SK-N-SH (cell line): ENCODE data around the gene DAGLA. TPM values are rescaled to one million over a fixed set of nuclear protein-coding genes. Genes with fewer than 3 reads are reported as not detected.

ENCODE experiments used
- CTCF ChIA-PET: fragments of 300-600, 350-600 bp; formaldehyde crosslinking; extraction: SDS; loops from one replicate; lab custom pipeline; 2021; lab: Yijun Ruan, JAX
- POLR2A ChIA-PET: fragments of 350-600 bp; sonication (Branson Sonifier 250); formaldehyde crosslinking; extraction: SDS; loops from one replicate; lab custom pipeline; 2020; ENCODE audit warnings: antibody characterized with exemption, inconsistent platforms; lab: Yijun Ruan, JAX
- DNase-seq: peaks from one replicate; pipeline ENCODE4 v3.0.0; 2012
- H2AFZ ChIP-seq: fragments of 200-600 bp; sonication (generic); 2 replicates; pipeline ENCODE4 v1.8.1; 2016; ENCODE audit warnings: antibody characterized with exemption, mild to moderate bottlenecking, low read depth
- H3F3A ChIP-seq: fragments of 200-600 bp; sonication (generic); replicated peaks from 2 replicates; pipeline ENCODE3; 2016; ENCODE audit warnings: antibody characterized with exemption, mild to moderate bottlenecking; ENCODE audit not compliant: insufficient read depth
- H3K27ac ChIP-seq, 2 experiments: fragments of 200-500 bp in 1 of 2; fragments of 200-600 bp in 1 of 2; sonication (Bioruptor generic) in 1 of 2; sonication (generic), shearing (Covaris generic) in 1 of 2; 2 replicates each; pipeline versions ENCODE4 v1.5.1 to v1.6.1; 2014 to 2016; ENCODE audit warnings: low read depth in 2 of 2, inconsistent platforms in 1 of 2, low read length in 1 of 2, mild to moderate bottlenecking in 1 of 2, mixed read lengths in 1 of 2
- H3K27me3 ChIP-seq: fragments of 200-600 bp; sonication (generic), shearing (Covaris generic); 2 replicates; pipeline ENCODE4 v1.6.1; 2016; ENCODE audit warnings: mixed run types; ENCODE audit not compliant: insufficient read depth
- H3K36me3 ChIP-seq, 2 experiments: fragments of 200-500 bp in 1 of 2; fragments of 200-600 bp in 1 of 2; sonication (Bioruptor generic) in 1 of 2; sonication (generic) in 1 of 2; replicated peaks in 1 of 2; 2 replicates each; pipeline versions ENCODE3 to v1.5.1; 2014 to 2016; ENCODE audit warnings: low read length in 1 of 2, mild to moderate bottlenecking in 1 of 2; ENCODE audit not compliant: insufficient read depth in 2 of 2, control insufficient read depth in 1 of 2
- H3K4me1 ChIP-seq, 2 experiments: fragments of 200-500 bp in 1 of 2; fragments of 200-600 bp in 1 of 2; sonication (Bioruptor generic) in 1 of 2; sonication (generic), shearing (Covaris generic) in 1 of 2; 2 replicates each; pipeline versions ENCODE4 v1.5.1 to v1.6.1; 2014 to 2016; ENCODE audit warnings: low read depth in 1 of 2, low read length in 1 of 2, mixed run types in 1 of 2; ENCODE audit not compliant: insufficient read depth in 2 of 2, control insufficient read depth in 1 of 2
- H3K4me2 ChIP-seq: fragments of 200-600 bp; sonication (generic), shearing (Covaris generic); 2 replicates; pipeline ENCODE4 v1.6.1; 2017; ENCODE audit warnings: mixed run types
- H3K4me3 ChIP-seq, 2 experiments: fragments of 200-500 bp in 1 of 2; fragments of 200-600 bp in 1 of 2; sonication (Bioruptor generic) in 1 of 2; sonication (generic), shearing (Covaris generic) in 1 of 2; 2 replicates each; pipeline versions ENCODE4 v1.5.1 to v1.8.1; 2014 to 2016; ENCODE audit warnings: low read depth in 2 of 2, inconsistent platforms in 1 of 2, low read length in 1 of 2, mild to moderate bottlenecking in 1 of 2, mixed read lengths in 1 of 2, moderate library complexity in 1 of 2
- H3K79me2 ChIP-seq: fragments of 200-600 bp; sonication (generic); 2 replicates; pipeline ENCODE4 v1.8.1; 2017; ENCODE audit warnings: mild to moderate bottlenecking; ENCODE audit not compliant: insufficient read depth
- H3K9ac ChIP-seq: fragments of 200-600 bp; sonication (generic); 2 replicates; pipeline ENCODE4 v1.6.1; 2017; ENCODE audit warnings: mixed run types
- H3K9me2 ChIP-seq: fragments of 200-600 bp; sonication (generic); 2 replicates; pipeline ENCODE4 v1.6.1; 2017; ENCODE audit warnings: mixed run types
- H3K9me3 ChIP-seq: fragments of 200-600 bp; sonication (generic); 2 replicates; pipeline ENCODE4 v1.6.1; 2017; ENCODE audit warnings: mixed run types, mild to moderate bottlenecking, moderate library complexity
- H4K20me1 ChIP-seq: fragments of 200-600 bp; sonication (generic); 2 replicates; pipeline ENCODE4 v1.6.1; 2017; ENCODE audit warnings: mild to moderate bottlenecking, mixed run types; ENCODE audit not compliant: insufficient read depth
- CHD2 ChIP-seq: fragments of 150-350 bp; IDR thresholded peaks from 2 replicates; pipeline ENCODE4 v1.6.1; 2018; ENCODE audit warnings: low read length; ENCODE audit not compliant: partially characterized antibody
- ELF1 ChIP-seq: IDR thresholded peaks from 2 replicates; pipeline ENCODE4 v1.4.0; 2012
- JUND ChIP-seq: IDR thresholded peaks from 2 replicates; pipeline ENCODE4 v1.4.0; 2012
- MEF2A ChIP-seq: IDR thresholded peaks from 2 replicates; pipeline ENCODE4 v1.4.0; 2012; ENCODE audit warnings: low read depth, borderline replicate concordance
- MXI1 ChIP-seq: IDR thresholded peaks from 2 replicates; pipeline ENCODE4 v1.6.1; 2012; ENCODE audit warnings: mild to moderate bottlenecking, low read depth, low read length, improper control_type of control experiment
- NFIC ChIP-seq: IDR thresholded peaks from 2 replicates; pipeline ENCODE4 v1.4.0; 2012; ENCODE audit warnings: borderline replicate concordance
- NRF1 ChIP-seq: IDR thresholded peaks from 2 replicates; pipeline ENCODE4 v1.6.1; 2012; ENCODE audit warnings: low read depth, mild to moderate bottlenecking, low read length
- PBX3 ChIP-seq: IDR thresholded peaks from 2 replicates; pipeline ENCODE4; 2012
- POLR2AphosphoS5 ChIP-seq: IDR thresholded peaks from 2 replicates; pipeline ENCODE4 v1.6.1; 2012; ENCODE audit warnings: low read depth, low read length
- TEAD4 ChIP-seq: IDR thresholded peaks from 2 replicates; pipeline ENCODE4 v1.4.0; 2012; ENCODE audit warnings: mild to moderate bottlenecking, borderline replicate concordance; ENCODE audit not compliant: insufficient read depth
- USF1 ChIP-seq: IDR thresholded peaks from 2 replicates; pipeline ENCODE4 v1.4.0; 2012; ENCODE audit warnings: low read depth, borderline replicate concordance
- YY1 ChIP-seq: IDR thresholded peaks from 2 replicates; pipeline ENCODE4 v1.4.0; 2012; ENCODE audit warnings: low read depth, mild to moderate bottlenecking
- WGBS: methylation state at CpG from one replicate; pipeline ENCODE4 v1.1.6; 2017; ENCODE audit warnings: low lambda C conversion rate; 5-methylcytosine and 5-hydroxymethylcytosine counted together
- polyA plus RNA-seq, 3 experiments: library from polyadenylated mRNA; depleted of rRNA; stranded (reverse); fragments of >200 nt; gene quantifications; 2 replicates each; pipeline ENCODE4 v1.2.3, GENCODE V29; 2012

Gene DAGLA
- polyA plus RNA-seq, 1 of the 3 experiments (the other 2 are of a cell fraction), result 3.3 TPM

GRCh38 chr11:61744609-61745156 is 64.5 kb downstream of the DAGLA start:
- CTCF ChIA-PET, result interaction anchor here (0.6 to 9.1 kb wide), 9 partner anchors 11 to 364 kb away, joined by 3 to 285 read pairs (median 7); partner anchors contain the start of genes FADS1, FEN1 and TMEM258
- POLR2A ChIA-PET, result interaction anchor here (0.9 kb wide), 2 partner anchors 24 to 74 kb away, joined by 3 to 4 read pairs; no protein-coding TSS in a partner anchor

GRCh38 chr11:61745781-61746441 is 65.7 kb downstream of the DAGLA start:
- peaks cover 0 to 2% of the 10 kb centered on the region in 2 experiments for H3K36me3 ChIP-seq
- POLR2A ChIA-PET, result interaction anchor here (2.5 kb wide), 1 partner anchor 46 kb away, joined by 23 read pairs; the partner anchor contains the start of genes FEN1 and TMEM258

More at GRCh38 chr11:61744609-61745156, 64.5 kb downstream of the DAGLA start:
- no peaks in the 10 kb centered on the region for H3K79me2 ChIP-seq
- no peak for TF ChIP-seq PBX3
- TF ChIP-seq YY1, result no peak
- TF ChIP-seq ELF1, result no peak
- TF ChIP-seq POLR2AphosphoS5, result no peak
- TF ChIP-seq MXI1, result no peak
- TF ChIP-seq NRF1, result no peak
- no peak for TF ChIP-seq MEF2A
- no peak for TF ChIP-seq JUND
- TF ChIP-seq USF1, result no peak
- H3K9me3 ChIP-seq, result no peaks in the 10 kb centered on the region
- no peak overlapping the region for H3K4me2 ChIP-seq
- H3K9ac ChIP-seq, result no peak overlapping the region
- no peaks in the 10 kb centered on the region for H4K20me1 ChIP-seq
- peaks cover 0 to 8% of the 10 kb centered on the region in 2 experiments; a peak in 1 of 4 replicates for H3K4me1 ChIP-seq
- no peak overlapping the region for H3K4me3 ChIP-seq
- H3K9me2 ChIP-seq, result no peaks in the 10 kb centered on the region
- H3K27me3 ChIP-seq, result no peaks in the 10 kb centered on the region
- DNase-seq, result no peak
- peaks cover 0 to 10% of the 10 kb centered on the region in 2 experiments for H3K36me3 ChIP-seq
- no peak overlapping the region for H3K27ac ChIP-seq
- no peak overlapping the region for H2AFZ ChIP-seq
- no peaks in the 10 kb centered on the region for H3F3A ChIP-seq
- 74% methylated on average over 4 of the region's 10 CpGs for WGBS

More at GRCh38 chr11:61745781-61746441, 65.7 kb downstream of the DAGLA start:
- H3K9me2 ChIP-seq, result no peaks in the 10 kb centered on the region
- no peak overlapping the region for H3K4me2 ChIP-seq
- no peak overlapping the region for H3K9ac ChIP-seq
- no peaks in the 10 kb centered on the region for H3K27me3 ChIP-seq
- H3K4me1 ChIP-seq, result peaks cover 0 to 8% of the 10 kb centered on the region in 2 experiments; a peak in 1 of 4 replicates
- WGBS, result 83% methylated on average over 7 of the region's 15 CpGs
- H3K4me3 ChIP-seq, result no peak overlapping the region
- H3K27ac ChIP-seq, result no peak overlapping the region
- CTCF ChIA-PET, result interaction anchor here (1.0 to 9.1 kb wide), 7 partner anchors 12 to 362 kb away, joined by 3 to 285 read pairs (median 50); partner anchors contain the start of genes FADS1, FEN1 and TMEM258
- H3K9me3 ChIP-seq, result no peaks in the 10 kb centered on the region
- H4K20me1 ChIP-seq, result no peaks in the 10 kb centered on the region
- no peak for DNase-seq
- no peak for TF ChIP-seq MEF2A
- TF ChIP-seq CHD2, result no peak
- TF ChIP-seq NFIC, result no peak
- no peak for TF ChIP-seq TEAD4
- no peak for TF ChIP-seq USF1
- H3K79me2 ChIP-seq, result no peaks in the 10 kb centered on the region
- H3F3A ChIP-seq, result no peaks in the 10 kb centered on the region
- H2AFZ ChIP-seq, result no peak overlapping the region
